ENCODE data around the gene GLIS2.

GRCh38 chr16:4283939-4284338 lies 31.9 kb upstream of the GLIS2 start:
- TF ChIP-seq CTCF (tag by site-specific recombination; IDR thresholded peaks at IDR 0.05) (no peak), YY1 (tag by site-specific recombination; IDR thresholded peaks at IDR 0.05) (no peak)
